SK-N-SH treated with all-trans-retinoic acid at 6 μM for 48 hours (cell line): Measurements from ENCODE around the gene DHX38.

Experiments
- ESRRG ChIP-seq: fragments of 250-450 bp; sonication (Bioruptor Pico); IDR thresholded peaks from 2 replicates; pipeline ENCODE4 v1.6.1; 2021; ENCODE audit warnings: mild to moderate bottlenecking
- PPARA ChIP-seq: fragments of 250-450 bp; sonication (Bioruptor Pico); IDR thresholded peaks from 2 replicates; pipeline ENCODE4 v1.5.0; 2020; ENCODE audit warnings: mild to moderate bottlenecking, borderline replicate concordance
- ZC3H10 ChIP-seq: fragments of 250-450 bp; sonication (Bioruptor Pico); IDR thresholded peaks from 2 replicates; pipeline ENCODE4 v1.5.1; 2021; ENCODE audit warnings: mild to moderate bottlenecking, moderate library complexity
- ZFP30 ChIP-seq: fragments of 450-650 bp; formaldehyde crosslinking; IDR thresholded peaks from 2 replicates; pipeline ENCODE4 v1.5.0; 2022; ENCODE audit warnings: mild to moderate bottlenecking, moderate library complexity
- ZNF70 ChIP-seq: fragments of 450-650 bp; formaldehyde crosslinking; IDR thresholded peaks from 2 replicates; pipeline ENCODE4 v1.5.0; 2020; ENCODE audit warnings: mild to moderate bottlenecking, moderate library complexity
- TF ChIP-seq, protein P1 (sequence below): fragments of 250-450 bp; sonication (Bioruptor Pico); IDR thresholded peaks from 2 replicates; pipeline ENCODE4 v1.8.0; 2020; ENCODE audit warnings: mild to moderate bottlenecking, moderate library complexity, borderline replicate concordance
- TF ChIP-seq, protein P2 (sequence below): fragments of 250-450 bp; sonication (Bioruptor Pico); IDR thresholded peaks from 2 replicates; pipeline ENCODE4 v1.5.0; 2020; ENCODE audit warnings: mild to moderate bottlenecking, moderate library complexity

DNA sequence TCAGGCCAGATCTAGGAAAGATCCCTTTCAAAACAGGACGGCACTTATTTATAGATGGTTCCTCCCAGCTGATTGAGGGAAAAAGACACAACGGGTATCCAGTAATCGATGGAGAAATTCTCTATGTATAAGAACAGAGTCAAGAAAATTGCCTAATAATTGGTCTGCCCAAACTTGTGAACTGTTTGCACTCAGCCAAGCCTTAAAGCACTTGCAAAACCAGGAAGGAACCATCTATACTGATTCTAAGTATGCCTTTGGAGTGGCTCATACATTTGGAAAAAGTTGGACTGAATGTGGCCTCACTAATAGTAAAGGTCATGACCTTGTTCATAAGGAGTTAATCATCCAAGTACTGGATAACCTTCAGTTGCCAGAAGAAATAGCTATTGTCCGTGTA lies 24.7 kb upstream of the DHX38 start:
- TF ChIP-seq, protein P1, sequence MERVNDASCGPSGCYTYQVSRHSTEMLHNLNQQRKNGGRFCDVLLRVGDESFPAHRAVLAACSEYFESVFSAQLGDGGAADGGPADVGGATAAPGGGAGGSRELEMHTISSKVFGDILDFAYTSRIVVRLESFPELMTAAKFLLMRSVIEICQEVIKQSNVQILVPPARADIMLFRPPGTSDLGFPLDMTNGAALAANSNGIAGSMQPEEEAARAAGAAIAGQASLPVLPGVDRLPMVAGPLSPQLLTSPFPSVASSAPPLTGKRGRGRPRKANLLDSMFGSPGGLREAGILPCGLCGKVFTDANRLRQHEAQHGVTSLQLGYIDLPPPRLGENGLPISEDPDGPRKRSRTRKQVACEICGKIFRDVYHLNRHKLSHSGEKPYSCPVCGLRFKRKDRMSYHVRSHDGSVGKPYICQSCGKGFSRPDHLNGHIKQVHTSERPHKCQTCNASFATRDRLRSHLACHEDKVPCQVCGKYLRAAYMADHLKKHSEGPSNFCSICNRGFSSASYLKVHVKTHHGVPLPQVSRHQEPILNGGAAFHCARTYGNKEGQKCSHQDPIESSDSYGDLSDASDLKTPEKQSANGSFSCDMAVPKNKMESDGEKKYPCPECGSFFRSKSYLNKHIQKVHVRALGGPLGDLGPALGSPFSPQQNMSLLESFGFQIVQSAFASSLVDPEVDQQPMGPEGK (CRISPR knock-in tag): no peak
- TF ChIP-seq, protein P2, sequence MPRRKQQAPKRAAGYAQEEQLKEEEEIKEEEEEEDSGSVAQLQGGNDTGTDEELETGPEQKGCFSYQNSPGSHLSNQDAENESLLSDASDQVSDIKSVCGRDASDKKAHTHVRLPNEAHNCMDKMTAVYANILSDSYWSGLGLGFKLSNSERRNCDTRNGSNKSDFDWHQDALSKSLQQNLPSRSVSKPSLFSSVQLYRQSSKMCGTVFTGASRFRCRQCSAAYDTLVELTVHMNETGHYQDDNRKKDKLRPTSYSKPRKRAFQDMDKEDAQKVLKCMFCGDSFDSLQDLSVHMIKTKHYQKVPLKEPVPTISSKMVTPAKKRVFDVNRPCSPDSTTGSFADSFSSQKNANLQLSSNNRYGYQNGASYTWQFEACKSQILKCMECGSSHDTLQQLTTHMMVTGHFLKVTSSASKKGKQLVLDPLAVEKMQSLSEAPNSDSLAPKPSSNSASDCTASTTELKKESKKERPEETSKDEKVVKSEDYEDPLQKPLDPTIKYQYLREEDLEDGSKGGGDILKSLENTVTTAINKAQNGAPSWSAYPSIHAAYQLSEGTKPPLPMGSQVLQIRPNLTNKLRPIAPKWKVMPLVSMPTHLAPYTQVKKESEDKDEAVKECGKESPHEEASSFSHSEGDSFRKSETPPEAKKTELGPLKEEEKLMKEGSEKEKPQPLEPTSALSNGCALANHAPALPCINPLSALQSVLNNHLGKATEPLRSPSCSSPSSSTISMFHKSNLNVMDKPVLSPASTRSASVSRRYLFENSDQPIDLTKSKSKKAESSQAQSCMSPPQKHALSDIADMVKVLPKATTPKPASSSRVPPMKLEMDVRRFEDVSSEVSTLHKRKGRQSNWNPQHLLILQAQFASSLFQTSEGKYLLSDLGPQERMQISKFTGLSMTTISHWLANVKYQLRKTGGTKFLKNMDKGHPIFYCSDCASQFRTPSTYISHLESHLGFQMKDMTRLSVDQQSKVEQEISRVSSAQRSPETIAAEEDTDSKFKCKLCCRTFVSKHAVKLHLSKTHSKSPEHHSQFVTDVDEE: no peak
- TF ChIP-seq ESRRG (CRISPR knock-in tag) (no peak), ZNF70 (no peak), ZC3H10 (no peak), ZFP30 (no peak), PPARA (CRISPR knock-in tag) (no peak)
